GM12872 (cell line): Measurements from ENCODE around the gene CACNA1C.

Source experiments
- CTCF ChIP-seq: IDR thresholded peaks from 3 replicates; pipeline ENCODE4 v1.5.1; 2011; ENCODE audit warnings: low read depth, mild to moderate bottlenecking, low read length, moderate library complexity; ENCODE audit not compliant: insufficient read depth

CACNA1C gene

GRCh38 chr12:2023365-2023764 is 29.4 kb upstream of the CACNA1C start:
- TF ChIP-seq CTCF: no peak

GRCh38 chr12:2027351-2027750 is 25.4 kb upstream of the CACNA1C start:
- TF ChIP-seq CTCF: no peak

GRCh38 chr12:2029851-2030250 is 22.9 kb upstream of the CACNA1C start:
- TF ChIP-seq CTCF: no peak

DNA sequence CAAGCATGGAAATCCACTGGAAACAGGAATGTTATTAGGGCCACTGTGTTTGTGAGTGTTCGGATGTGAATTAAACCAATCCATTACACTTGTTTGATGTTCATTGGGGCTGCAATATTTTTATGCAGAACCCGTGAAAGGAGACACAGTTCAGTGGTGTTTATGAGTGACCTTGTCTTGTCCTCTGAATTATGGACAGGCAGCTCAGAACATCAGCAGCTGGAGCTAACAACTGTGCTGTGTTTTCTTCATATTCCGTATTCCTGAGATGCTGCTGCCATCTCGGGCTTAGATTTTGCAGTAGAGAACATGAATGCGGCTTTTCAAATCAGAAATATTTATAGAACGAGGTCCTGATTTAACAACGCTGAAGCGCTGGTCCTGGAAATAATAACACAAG is 20.3 kb upstream of the CACNA1C start:
- no peak for TF ChIP-seq CTCF

- peak; percentile 89 for TF ChIP-seq CTCF
These were observed 18.0 kb upstream of the CACNA1C start for GRCh38 chr12:2034633-2035430.

DNA sequence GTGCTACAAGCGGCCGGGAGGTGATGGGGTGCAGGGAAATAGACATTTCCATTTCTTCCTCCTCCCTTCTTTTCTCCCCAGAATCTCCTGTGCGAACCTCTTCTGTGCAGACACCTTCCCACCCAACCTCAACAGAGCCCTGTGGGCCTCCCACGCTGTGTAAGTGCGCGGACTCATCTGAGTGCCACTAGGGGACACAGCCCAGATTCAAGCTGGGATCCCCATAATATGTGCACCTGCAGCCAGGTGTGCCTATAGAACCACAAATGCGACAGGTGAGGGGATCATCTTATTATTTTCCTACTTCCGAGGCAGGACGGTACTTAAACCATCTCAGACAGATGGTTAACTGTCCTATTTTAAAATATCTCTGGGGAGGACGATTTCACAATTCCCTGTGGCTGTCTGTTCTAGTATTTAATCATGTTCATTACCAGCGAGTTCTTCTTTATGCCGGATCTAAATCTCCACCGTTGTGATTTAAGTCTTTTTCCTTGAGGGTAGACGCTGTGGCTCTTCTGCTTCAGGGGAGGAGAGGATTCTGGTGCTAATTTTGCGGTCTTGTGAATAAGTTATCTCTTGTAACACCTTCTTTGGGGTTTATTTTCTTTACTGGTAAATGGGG is 17.2 kb upstream of the CACNA1C start:
- TF ChIP-seq CTCF: no peak

- no peak for TF ChIP-seq CTCF
These were observed 13.8 kb upstream of the CACNA1C start for GRCh38 chr12:2039034-2039433.
